Measurements from ENCODE around the gene TP53TG5. TPM values are rescaled to one million over a fixed set of nuclear protein-coding genes. Genes with fewer than 3 reads are reported as not detected.

The TP53TG5 gene
- total RNA-seq, 1 donor from 2014 or later, result not detected

DNA sequence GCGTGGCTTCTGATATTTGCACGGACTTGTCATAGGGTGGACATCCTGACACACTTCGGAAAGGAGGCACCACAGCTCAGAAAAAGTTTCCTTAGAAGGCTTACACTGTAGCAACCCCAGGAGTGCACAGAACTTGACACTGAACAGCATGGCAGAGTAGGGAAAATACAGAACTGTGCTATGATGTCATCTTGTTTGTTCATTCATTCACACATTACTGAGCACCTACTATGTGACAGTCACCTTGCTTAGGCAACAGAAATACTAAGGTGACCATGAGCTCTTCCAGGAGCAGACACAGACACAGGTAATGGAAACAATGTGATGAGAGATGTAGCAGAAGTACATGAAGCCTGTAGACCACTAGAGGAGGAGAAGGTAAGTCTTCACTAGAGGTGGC is 35.4 kb upstream of the TP53TG5 start:
- no peaks in the 10 kb centered on the region for H3K9me3 Mint-ChIP-seq (ENCODE audit: low read depth)
- no peak overlapping the region for H3K27ac Mint-ChIP-seq (ENCODE audit: unreplicated experiment)
- DNase-seq (ENCODE audit: low spot score), result no peak
- no peak overlapping the region for H3K4me3 Mint-ChIP-seq (ENCODE audit: unreplicated experiment)
- H3K27me3 Mint-ChIP-seq (ENCODE audit: low read depth), result no peaks in the 10 kb centered on the region
- peaks cover 17% of the 10 kb centered on the region for H3K36me3 Mint-ChIP-seq (ENCODE audit: low read depth)
- H3K4me1 Mint-ChIP-seq (ENCODE audit: low read depth), result peaks cover 27% of the 10 kb centered on the region
- TF ChIP-seq, protein P1, sequence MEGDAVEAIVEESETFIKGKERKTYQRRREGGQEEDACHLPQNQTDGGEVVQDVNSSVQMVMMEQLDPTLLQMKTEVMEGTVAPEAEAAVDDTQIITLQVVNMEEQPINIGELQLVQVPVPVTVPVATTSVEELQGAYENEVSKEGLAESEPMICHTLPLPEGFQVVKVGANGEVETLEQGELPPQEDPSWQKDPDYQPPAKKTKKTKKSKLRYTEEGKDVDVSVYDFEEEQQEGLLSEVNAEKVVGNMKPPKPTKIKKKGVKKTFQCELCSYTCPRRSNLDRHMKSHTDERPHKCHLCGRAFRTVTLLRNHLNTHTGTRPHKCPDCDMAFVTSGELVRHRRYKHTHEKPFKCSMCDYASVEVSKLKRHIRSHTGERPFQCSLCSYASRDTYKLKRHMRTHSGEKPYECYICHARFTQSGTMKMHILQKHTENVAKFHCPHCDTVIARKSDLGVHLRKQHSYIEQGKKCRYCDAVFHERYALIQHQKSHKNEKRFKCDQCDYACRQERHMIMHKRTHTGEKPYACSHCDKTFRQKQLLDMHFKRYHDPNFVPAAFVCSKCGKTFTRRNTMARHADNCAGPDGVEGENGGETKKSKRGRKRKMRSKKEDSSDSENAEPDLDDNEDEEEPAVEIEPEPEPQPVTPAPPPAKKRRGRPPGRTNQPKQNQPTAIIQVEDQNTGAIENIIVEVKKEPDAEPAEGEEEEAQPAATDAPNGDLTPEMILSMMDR (IDR thresholded peaks at IDR 0.05), result no peak

DNA sequence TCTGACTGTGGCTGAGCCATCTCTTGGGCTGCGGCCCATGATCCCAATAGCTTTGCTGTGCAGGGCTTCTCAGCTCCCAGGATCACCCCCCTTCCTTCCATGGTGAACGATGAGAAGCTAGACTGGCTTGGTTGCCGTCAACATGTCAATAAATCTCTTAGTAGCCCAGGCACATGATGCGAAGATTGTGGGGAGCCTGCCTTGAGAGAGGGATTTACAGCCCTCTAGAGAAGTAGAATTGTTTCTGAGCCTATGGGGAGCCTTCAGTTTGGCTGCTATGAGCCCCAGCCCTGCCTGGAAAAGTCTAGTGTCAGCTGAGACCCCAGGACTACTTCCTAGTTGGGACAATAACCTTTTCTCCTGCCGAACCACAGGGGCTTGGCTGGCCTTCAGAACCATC is 34.5 kb upstream of the TP53TG5 start:
- Mint-ChIP-seq H3K9me3 (ENCODE audit: low read depth) (no peaks in the 10 kb centered on the region), H3K4me1 (ENCODE audit: low read depth) (peaks cover 31% of the 10 kb centered on the region), H3K4me3 (ENCODE audit: unreplicated experiment) (no peak overlapping the region), H3K27ac (ENCODE audit: unreplicated experiment) (no peak overlapping the region), H3K36me3 (ENCODE audit: low read depth) (peaks cover 18% of the 10 kb centered on the region), H3K27me3 (ENCODE audit: low read depth) (no peaks in the 10 kb centered on the region)
- TF ChIP-seq, protein P1 (IDR thresholded peaks at IDR 0.05), result no peak
- no peak for DNase-seq (ENCODE audit: low spot score)

DNA sequence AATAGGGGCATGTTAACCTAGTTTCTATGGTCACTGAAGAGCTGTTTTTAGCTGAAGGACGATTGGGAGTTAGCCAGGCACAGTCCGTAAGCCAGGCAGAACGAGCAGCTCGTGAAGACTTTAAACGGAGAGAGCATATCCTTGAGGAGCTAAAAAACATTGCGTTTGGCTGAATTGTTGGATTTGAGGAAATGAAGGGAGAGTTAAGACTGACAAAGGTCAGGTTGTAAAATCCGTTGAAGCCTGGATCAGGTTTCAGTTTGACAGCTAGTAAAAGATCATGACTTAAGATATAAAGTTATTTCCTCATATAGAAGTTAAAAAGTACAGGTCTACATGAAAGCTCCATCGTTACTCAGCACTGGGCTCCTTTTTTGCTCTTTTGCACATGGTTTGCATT is 32.8 kb upstream of the TP53TG5 start:
- Mint-ChIP-seq H3K4me3 (ENCODE audit: unreplicated experiment) (no peak overlapping the region), H3K9me3 (ENCODE audit: low read depth) (no peaks in the 10 kb centered on the region), H3K27ac (ENCODE audit: unreplicated experiment) (no peak overlapping the region), H3K36me3 (ENCODE audit: low read depth) (peaks cover 19% of the 10 kb centered on the region), H3K4me1 (ENCODE audit: low read depth) (peaks cover 24% of the 10 kb centered on the region), H3K27me3 (ENCODE audit: low read depth) (no peaks in the 10 kb centered on the region)
- TF ChIP-seq, protein P1 (IDR thresholded peaks at IDR 0.05), result no peak
- no peak for DNase-seq (ENCODE audit: low spot score)

DNA sequence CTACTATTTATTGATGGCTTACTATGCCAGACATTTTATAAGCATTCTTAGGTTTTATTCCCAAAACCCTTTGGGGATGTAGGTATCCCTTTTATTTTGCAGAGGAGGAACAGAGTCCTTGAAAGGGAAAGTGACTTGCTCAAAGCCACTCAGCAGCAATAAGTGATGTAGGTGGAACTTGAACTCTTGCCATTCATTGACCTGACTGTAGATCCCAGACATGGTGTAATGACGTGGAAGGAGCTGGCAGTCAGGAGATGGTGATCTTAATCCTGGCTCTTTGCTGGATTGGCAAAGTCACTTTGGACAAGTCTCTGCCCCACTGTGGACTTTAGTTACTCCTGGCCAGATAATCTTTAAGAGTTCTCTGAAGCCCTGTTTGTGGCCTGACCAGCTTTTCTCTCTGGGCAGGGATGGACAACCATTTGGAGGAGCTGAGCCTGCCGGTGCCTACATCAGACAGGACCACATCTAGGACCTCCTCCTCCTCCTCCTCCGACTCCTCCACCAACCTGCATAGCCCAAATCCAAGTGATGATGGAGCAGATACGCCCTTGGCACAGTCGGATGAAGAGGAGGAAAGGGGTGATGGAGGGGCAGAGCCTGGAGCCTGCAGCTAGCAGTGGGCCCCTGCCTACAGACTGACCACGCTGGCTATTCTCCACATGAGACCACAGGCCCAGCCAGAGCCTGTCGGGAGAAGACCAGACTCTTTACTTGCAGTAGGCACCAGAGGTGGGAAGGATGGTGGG is 31.6 kb upstream of the TP53TG5 start:
- no peak for DNase-seq (ENCODE audit: low spot score)
- Mint-ChIP-seq H3K36me3 (ENCODE audit: low read depth) (peaks cover 19% of the 10 kb centered on the region), H3K27me3 (ENCODE audit: low read depth) (no peaks in the 10 kb centered on the region), H3K4me3 (ENCODE audit: unreplicated experiment) (no peak overlapping the region), H3K9me3 (ENCODE audit: low read depth) (no peaks in the 10 kb centered on the region), H3K4me1 (ENCODE audit: low read depth) (peaks cover 19% of the 10 kb centered on the region), H3K27ac (ENCODE audit: unreplicated experiment) (no peak overlapping the region)
- TF ChIP-seq, protein P1 (IDR thresholded peaks at IDR 0.05), result no peak

DNA sequence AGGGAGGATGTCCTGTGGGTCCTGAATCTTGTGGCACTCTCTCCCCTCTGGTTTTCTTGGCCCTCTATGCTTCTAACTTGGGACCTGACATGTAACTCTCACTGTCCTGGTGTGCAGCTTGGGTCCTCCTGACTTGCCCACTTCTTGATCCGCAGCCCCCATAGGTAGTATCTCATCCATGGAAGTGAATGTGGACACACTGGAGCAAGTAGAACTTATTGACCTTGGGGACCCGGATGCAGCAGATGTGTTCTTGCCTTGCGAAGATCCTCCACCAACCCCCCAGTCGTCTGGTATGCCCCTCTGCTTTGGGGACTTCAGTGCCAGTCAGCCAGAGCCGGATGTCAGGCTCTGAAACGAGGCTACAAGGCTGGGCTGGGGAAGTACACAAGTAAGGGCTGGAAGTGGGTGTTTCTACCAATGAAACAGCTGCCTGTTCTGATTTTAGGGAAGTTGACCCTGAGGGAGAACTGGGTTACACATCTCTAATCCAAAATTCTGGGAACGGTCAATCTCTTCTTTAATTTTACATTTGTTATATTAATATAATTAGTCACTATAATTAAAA is 30.6 kb upstream of the TP53TG5 start:
- Mint-ChIP-seq H3K27me3 (ENCODE audit: low read depth) (no peaks in the 10 kb centered on the region), H3K9me3 (ENCODE audit: low read depth) (no peaks in the 10 kb centered on the region), H3K4me1 (ENCODE audit: low read depth) (peaks cover 19% of the 10 kb centered on the region), H3K27ac (ENCODE audit: unreplicated experiment) (no peak overlapping the region), H3K36me3 (ENCODE audit: low read depth) (peaks cover 19% of the 10 kb centered on the region), H3K4me3 (ENCODE audit: unreplicated experiment) (no peak overlapping the region)
- no peak for DNase-seq (ENCODE audit: low spot score)
- TF ChIP-seq, protein P1 (IDR thresholded peaks at IDR 0.05), result no peak
